AG04450 (cell line): ENCODE measurements around the gene HTR3B. TPM values are rescaled to one million over a fixed set of nuclear protein-coding genes. Genes with fewer than 3 reads are reported as not detected.

Experiments used
- CTCF ChIA-PET: fragments of 300-600, 350-600 bp; formaldehyde crosslinking; extraction: SDS; loops from one replicate; lab custom pipeline; 2022; ENCODE audit warnings: antibody characterized with exemption, inconsistent platforms; lab: Charles Lee
- POLR2A ChIA-PET: fragments of 350-600 bp; formaldehyde crosslinking; extraction: SDS; loops from one replicate; lab custom pipeline; 2021; ENCODE audit warnings: antibody characterized with exemption, inconsistent platforms; lab: Yijun Ruan, JAX
- DNase-seq: peaks from one replicate; pipeline ENCODE4 v3.0.0-alpha.2; 2011; ENCODE audit warnings: low read depth, low spot score
- H3K27ac ChIP-seq: one replicate; pipeline ENCODE4 v1.5.1; 2012; ENCODE audit warnings: low read depth, low read length, control low read depth
- H3K27me3 ChIP-seq: one replicate; pipeline ENCODE4 v1.6.0; 2012; ENCODE audit warnings: low read length; ENCODE audit not compliant: control insufficient read depth, insufficient read depth
- H3K4me3 ChIP-seq: 2 replicates; pipeline ENCODE4 v1.5.1; 2011; ENCODE audit warnings: mild to moderate bottlenecking, low read depth, low read length, control low read depth
- H3K9me3 ChIP-seq: 2 replicates; pipeline ENCODE4 v1.5.1; 2012; ENCODE audit warnings: low read length; ENCODE audit not compliant: control insufficient read depth, insufficient read depth
- CTCF ChIP-seq: IDR thresholded peaks from 2 replicates; pipeline ENCODE4 v1.5.1; 2011; ENCODE audit warnings: low read depth, low read length, control low read depth, inconsistent platforms
- polyA plus RNA-seq: library from polyadenylated mRNA; depleted of rRNA; stranded (reverse); fragments of >200 nt; gene quantifications from 2 replicates; pipeline ENCODE4 v1.2.3, GENCODE V29; 2011

HTR3B gene
- polyA plus RNA-seq, 1 experiment: not detected

DNA sequence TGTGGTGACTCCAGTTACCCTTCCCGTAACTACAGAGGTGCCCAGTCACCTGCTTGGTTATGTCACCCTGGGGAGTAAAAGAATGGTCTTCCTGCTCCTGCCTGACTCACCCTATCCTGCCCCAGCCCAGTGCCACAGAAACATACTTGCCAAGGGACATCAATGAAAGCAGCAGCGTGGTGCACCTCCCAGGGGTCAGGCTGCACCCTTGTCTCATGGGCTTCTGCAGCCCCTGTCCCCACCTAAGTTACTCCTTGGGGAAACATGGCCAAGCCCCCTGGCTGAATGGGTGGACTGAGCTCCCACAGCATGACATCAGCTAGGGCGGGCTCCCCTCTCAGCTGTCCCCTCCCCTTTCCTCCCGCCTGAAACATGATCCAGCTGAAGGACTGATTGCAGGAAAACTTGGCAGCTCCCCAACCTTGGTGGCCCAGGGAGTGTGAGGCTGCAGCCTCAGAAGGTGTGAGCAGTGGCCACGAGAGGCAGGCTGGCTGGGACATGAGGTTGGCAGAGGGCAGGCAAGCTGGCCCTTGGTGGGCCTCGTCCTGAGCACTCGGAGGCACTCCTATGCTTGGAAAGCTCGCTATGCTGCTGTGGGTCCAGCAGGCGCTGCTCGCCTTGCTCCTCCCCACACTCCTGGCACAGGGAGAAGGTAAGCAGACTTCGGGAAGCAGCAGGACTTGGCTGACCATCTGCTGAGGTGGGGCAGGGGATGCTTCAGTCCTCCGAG, 70.3 kb downstream of the HTR3B start, which contains the start of gene HTR3A:
Gene HTR3A (plus strand): TSS at position 368 of the 730 bp plus-strand sequence. CDS start 218 bp downstream, at position 586.
- POLR2A ChIA-PET: no interaction called here
- no peak for DNase-seq

DNA sequence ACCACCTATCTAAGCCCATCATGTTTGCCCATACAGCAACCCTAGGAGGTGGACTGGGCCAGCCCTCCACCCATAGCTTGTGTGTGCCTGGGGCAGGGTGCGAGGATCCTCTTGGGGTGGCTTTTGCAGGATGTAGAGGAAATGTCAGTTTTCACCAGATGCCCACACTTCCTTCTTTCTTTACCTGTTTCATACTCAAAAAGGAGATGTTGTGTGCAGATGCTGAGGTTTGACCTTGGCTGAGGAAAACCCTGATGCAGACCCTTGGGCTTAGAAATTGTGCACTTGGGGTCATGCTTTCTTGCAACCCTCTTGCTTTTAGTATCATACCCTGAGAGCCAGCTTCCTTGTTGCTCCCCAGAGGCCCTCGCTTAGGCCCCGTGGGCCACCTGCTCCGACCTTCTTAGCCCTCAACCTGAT, 72.5 kb downstream of the HTR3B start:
- Histone ChIP-seq H3K9me3 (no peaks in the 10 kb centered on the region), H3K27ac (no peak overlapping the region), H3K4me3 (no peak overlapping the region), H3K27me3 (no peaks in the 10 kb centered on the region)
- no peak for DNase-seq
- CTCF ChIA-PET: interaction anchor here (1.1 kb wide), 2 partner anchors 14 to 72 kb away, joined by 3 to 6 read pairs; no protein-coding TSS in a partner anchor
- no peak for TF ChIP-seq CTCF
- POLR2A ChIA-PET: interaction anchor here (0.6 kb wide), 1 partner anchor 14 kb away, joined by 5 read pairs; no protein-coding TSS in a partner anchor

More for the DNA sequence above, 70.3 kb downstream of the HTR3B start, which contains the start of gene HTR3A:
- Histone ChIP-seq H3K27me3 (no peaks in the 10 kb centered on the region), H3K27ac (no peak within 1 kb of the TSS), H3K9me3 (no peaks in the 10 kb centered on the region), H3K4me3 (no peak within 1 kb of the TSS)
- TF ChIP-seq CTCF: no peak
- CTCF ChIA-PET: interaction anchor here (1.1 kb wide), 1 partner anchor 16 kb away, joined by 4 read pairs; no protein-coding TSS in a partner anchor

GRCh38 chr11:113977701-113978100, 73.1 kb downstream of the HTR3B start:
- ChIA-PET POLR2A (no interaction called here), CTCF (interaction anchor here (1.1 kb wide), 1 partner anchor 13 kb away, joined by 3 read pairs; no protein-coding TSS in a partner anchor)
- no peak overlapping the region for H3K4me3 ChIP-seq

DNA sequence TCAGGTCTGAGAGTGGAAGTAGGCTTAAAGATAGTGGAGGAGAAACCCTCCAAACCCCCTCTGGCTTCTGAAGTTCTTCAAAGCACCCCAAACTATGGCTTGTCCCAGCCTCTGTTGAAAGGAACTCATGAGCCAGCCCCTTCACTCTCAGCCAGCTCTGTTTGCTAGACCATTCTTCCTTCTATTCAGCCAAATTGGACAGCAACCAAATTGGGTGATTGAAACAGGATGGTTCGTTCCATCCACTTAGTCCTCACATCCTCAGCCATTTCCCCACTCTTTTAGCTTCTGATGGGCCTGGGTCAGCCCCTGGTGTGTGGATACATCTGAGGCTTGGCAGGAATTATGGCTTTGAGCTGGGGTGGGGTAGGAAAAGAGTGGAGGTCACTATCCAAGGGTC, 74.8 kb downstream of the HTR3B start:
- H3K27ac ChIP-seq: no peak overlapping the region
- H3K9me3 ChIP-seq: no peaks in the 10 kb centered on the region
- H3K27me3 ChIP-seq: no peaks in the 10 kb centered on the region
- no peak for DNase-seq
- H3K4me3 ChIP-seq: no peak overlapping the region
- ChIA-PET CTCF (interaction anchor here (0.9 kb wide), 1 partner anchor 281 kb away, joined by 3 read pairs; no protein-coding TSS in a partner anchor), POLR2A (no interaction called here)
- TF ChIP-seq CTCF: no peak

More at GRCh38 chr11:113977701-113978100, 73.1 kb downstream of the HTR3B start:
- Histone ChIP-seq H3K27ac (no peak overlapping the region), H3K9me3 (no peaks in the 10 kb centered on the region), H3K27me3 (no peaks in the 10 kb centered on the region)
- no peak for TF ChIP-seq CTCF
- DNase-seq: no peak

- H3K9me3 ChIP-seq: no peaks in the 10 kb centered on the region
- TF ChIP-seq CTCF: no peak
- no peak for DNase-seq
- ChIA-PET POLR2A (no interaction called here), CTCF (no interaction called here)
- no peaks in the 10 kb centered on the region for H3K27me3 ChIP-seq
- H3K4me3 ChIP-seq: no peak overlapping the region
- H3K27ac ChIP-seq: no peak overlapping the region
Observed at GRCh38 chr11:113980785-113981184, 76.2 kb downstream of the HTR3B start.
